HUES64 (cell line): ENCODE data around the gene TMEM130.
"Not testable (repeated sequence)": the region's sequence is repeated elsewhere in the genome, so short reads cannot be mapped to it uniquely, and the experiment has no call there.

ENCODE experiments used
- H3K27ac ChIP-seq: 2 replicates; pipeline ENCODE4 v1.7.0; 2013; ENCODE audit warnings: low read depth, low read length, inconsistent platforms
- H3K27me3 ChIP-seq: 2 replicates; pipeline ENCODE4 v1.6.1; 2013; ENCODE audit warnings: mild to moderate bottlenecking, low read length; ENCODE audit not compliant: insufficient read depth
- H3K36me3 ChIP-seq: 2 replicates; pipeline ENCODE4 v1.6.1; 2013; ENCODE audit warnings: mild to moderate bottlenecking, low read length; ENCODE audit not compliant: insufficient read depth
- H3K4me1 ChIP-seq: 2 replicates; pipeline ENCODE4 v1.6.1; 2013; ENCODE audit warnings: mild to moderate bottlenecking, low read length, moderate library complexity; ENCODE audit not compliant: insufficient read depth
- H3K4me3 ChIP-seq: 2 replicates; pipeline ENCODE4 v1.5.1; 2013; ENCODE audit warnings: mild to moderate bottlenecking, low read length, moderate library complexity
- H3K9ac ChIP-seq: 2 replicates; pipeline ENCODE4 v1.6.1; 2013; ENCODE audit warnings: mild to moderate bottlenecking, low read depth, low read length
- H3K9me3 ChIP-seq: 2 replicates; pipeline ENCODE4 v1.6.1; 2013; ENCODE audit warnings: low read depth, low read length; ENCODE audit not compliant: insufficient read depth
- WGBS: fragments of 150-250, 120-280 bp; methylation state at CpG from one replicate; pipeline ENCODE4 v1.1.7; 2013; ENCODE audit warnings: missing lambda C conversion rate; 5-methylcytosine and 5-hydroxymethylcytosine counted together

The TMEM130 gene

GRCh38 chr7:98866765-98867164, 3.0 kb downstream of the TMEM130 start:
- no peaks in the 10 kb centered on the region for H3K9me3 ChIP-seq
- 88% methylated on average over 7 of the region's 7 CpGs for WGBS
- H3K9ac ChIP-seq, result no peak overlapping the region
- peaks cover 6% of the 10 kb centered on the region; the same call in 1 of the 2 replicates for H3K4me1 ChIP-seq
- no peak overlapping the region for H3K27ac ChIP-seq
- H3K36me3 ChIP-seq, result no peaks in the 10 kb centered on the region
- H3K4me3 ChIP-seq, result no peak overlapping the region
- H3K27me3 ChIP-seq, result peaks cover 37% of the 10 kb centered on the region

- Histone ChIP-seq H3K9me3 (no peaks in the 10 kb centered on the region), H3K27me3 (peaks cover 34% of the 10 kb centered on the region), H3K36me3 (no peaks in the 10 kb centered on the region), H3K27ac (no peak overlapping the region), H3K9ac (no peak overlapping the region), H3K4me1 (peaks cover 6% of the 10 kb centered on the region; the same call in 1 of the 2 replicates), H3K4me3 (no peak overlapping the region)
- 90% methylated on average over 12 of the region's 12 CpGs for WGBS
These were observed 3.5 kb downstream of the TMEM130 start for GRCh38 chr7:98866351-98866750.

- Histone ChIP-seq H3K9me3 (no peaks in the 10 kb centered on the region), H3K4me3 (no peak overlapping the region), H3K36me3 (no peaks in the 10 kb centered on the region), H3K9ac (no peak overlapping the region), H3K4me1 (peaks cover 6% of the 10 kb centered on the region; the same call in 1 of the 2 replicates), H3K27ac (no peak overlapping the region), H3K27me3 (peaks cover 20% of the 10 kb centered on the region)
- WGBS, result 85% methylated on average over 14 of the region's 14 CpGs
These were observed 4.9 kb downstream of the TMEM130 start for GRCh38 chr7:98864731-98865453.

- peaks cover 7% of the 10 kb centered on the region for H3K27me3 ChIP-seq
- no peaks in the 10 kb centered on the region for H3K9me3 ChIP-seq
- H3K36me3 ChIP-seq, result no peaks in the 10 kb centered on the region
- no peak overlapping the region for H3K27ac ChIP-seq
- H3K9ac ChIP-seq, result no peak overlapping the region
- H3K4me3 ChIP-seq, result no peak overlapping the region
- H3K4me1 ChIP-seq, result 0 out of 2 replicates have a peak, but pooled peaks cover 2% of the 10 kb centered on the region
- 92% methylated on average over 2 of the region's 2 CpGs for WGBS
These were observed 6.2 kb downstream of the TMEM130 start for GRCh38 chr7:98863601-98864000.

GRCh38 chr7:98862716-98863420, 6.9 kb downstream of the TMEM130 start:
- Histone ChIP-seq H3K4me1 (0 out of 2 replicates have a peak, but pooled peaks cover 2% of the 10 kb centered on the region), H3K36me3 (no peaks in the 10 kb centered on the region), H3K9ac (no peak overlapping the region), H3K4me3 (no peak overlapping the region), H3K27ac (no peak overlapping the region), H3K27me3 (no peaks in the 10 kb centered on the region), H3K9me3 (no peaks in the 10 kb centered on the region)
- WGBS, result 93% methylated on average over 29 of the region's 29 CpGs

GRCh38 chr7:98862203-98862602, 7.6 kb downstream of the TMEM130 start:
- Histone ChIP-seq H3K27ac (no peak overlapping the region), H3K4me3 (no peak overlapping the region), H3K4me1 (no peaks in the 10 kb centered on the region), H3K9me3 (no peaks in the 10 kb centered on the region), H3K27me3 (no peaks in the 10 kb centered on the region), H3K36me3 (no peaks in the 10 kb centered on the region), H3K9ac (no peak overlapping the region)
- 93% methylated on average over 3 of the region's 4 CpGs for WGBS

GRCh38 chr7:98860071-98860470, 9.7 kb downstream of the TMEM130 start:
- Histone ChIP-seq H3K4me3 (no peak overlapping the region), H3K27me3 (no peaks in the 10 kb centered on the region), H3K4me1 (no peaks in the 10 kb centered on the region), H3K9ac (no peak overlapping the region), H3K27ac (no peak overlapping the region), H3K36me3 (no peaks in the 10 kb centered on the region), H3K9me3 (no peaks in the 10 kb centered on the region)
- 90% methylated on average over 12 of the region's 12 CpGs for WGBS

GRCh38 chr7:98855610-98856422, 14.0 kb downstream of the TMEM130 start:
- Histone ChIP-seq H3K27ac (no peak overlapping the region), H3K27me3 (no peaks in the 10 kb centered on the region), H3K9ac (no peak overlapping the region), H3K4me3 (no peak overlapping the region), H3K36me3 (no peaks in the 10 kb centered on the region), H3K9me3 (no peaks in the 10 kb centered on the region), H3K4me1 (peaks cover 9% of the 10 kb centered on the region; the same call in 1 of the 2 replicates)
- WGBS, result 94% methylated on average over 24 of the region's 24 CpGs

- Histone ChIP-seq H3K9me3 (peaks cover 13% of the 10 kb centered on the region), H3K4me3 (no peak overlapping the region), H3K36me3 (no peaks in the 10 kb centered on the region), H3K27me3 (no peaks in the 10 kb centered on the region), H3K27ac (no peak overlapping the region), H3K4me1 (peaks cover 9% of the 10 kb centered on the region; the same call in 1 of the 2 replicates), H3K9ac (no peak overlapping the region)
- WGBS, result 77% methylated on average over 3 of the region's 4 CpGs
These were observed 17.0 kb downstream of the TMEM130 start for GRCh38 chr7:98852826-98853225.

GRCh38 chr7:98848918-98849317, 20.9 kb downstream of the TMEM130 start:
- no peak overlapping the region for H3K9ac ChIP-seq
- H3K27ac ChIP-seq, result no peak overlapping the region
- peaks cover 3% of the 10 kb centered on the region; the same call in 1 of the 2 replicates for H3K4me1 ChIP-seq
- no peaks in the 10 kb centered on the region for H3K27me3 ChIP-seq
- no peak overlapping the region for H3K4me3 ChIP-seq
- WGBS, result 89% methylated on average over 3 of the region's 3 CpGs
- no peaks in the 10 kb centered on the region for H3K36me3 ChIP-seq
- H3K9me3 ChIP-seq, result peaks cover 17% of the 10 kb centered on the region

GRCh38 chr7:98842552-98842951, 27.3 kb downstream of the TMEM130 start:
- not testable (repeated sequence) for H3K9ac ChIP-seq, H3K27me3 ChIP-seq, H3K4me1 ChIP-seq, H3K36me3 ChIP-seq, H3K4me3 ChIP-seq, H3K9me3 ChIP-seq, H3K27ac ChIP-seq
- 87% methylated on average over 2 of the region's 2 CpGs for WGBS
